ENCODE measurements around the gene PXN.

The PXN gene

GRCh38 chr12:120238217-120238616 lies 27.3 kb downstream of the PXN start (continued):
- TF ChIP-seq INSM2 (tag by site-specific recombination; IDR thresholded peaks at IDR 0.05) (no peak), SP7 (tag by site-specific recombination; IDR thresholded peaks at IDR 0.05) (no peak), ZNF274 (IDR thresholded peaks at IDR 0.05; ENCODE audit: low read length) (no peak), ZNF274 (tag by site-specific recombination; IDR thresholded peaks at IDR 0.05; ENCODE audit: borderline replicate concordance) (no peak), ZSCAN4 (tag by site-specific recombination; IDR thresholded peaks at IDR 0.05) (no peak), ZNF776 (tag by site-specific recombination; IDR thresholded peaks at IDR 0.05; ENCODE audit: borderline replicate concordance) (no peak), ZNF785 (tag by site-specific recombination; IDR thresholded peaks at IDR 0.05) (no peak), ZFP3 (tag by site-specific recombination; IDR thresholded peaks at IDR 0.05; ENCODE audit: low read depth) (no peak), IKZF3 (tag by site-specific recombination; IDR thresholded peaks at IDR 0.05) (no peak), ZNF843 (tag by site-specific recombination; IDR thresholded peaks at IDR 0.05) (no peak), GLIS2 (tag by site-specific recombination; IDR thresholded peaks at IDR 0.05) (no peak)

GRCh38 chr12:120237360-120238171 lies 28.0 kb downstream of the PXN start:
- CTCF ChIA-PET: interaction anchor here (0.6 to 9.3 kb wide), 5 partner anchors 8 to 61 kb away, joined by 3 to 132 read pairs (median 4); partner anchors contain the start of genes PXN and RPLP0
- no peak overlapping the region for H3K27ac ChIP-seq (ENCODE audit: extremely low read depth, low read depth, low read length)
- POLR2A ChIA-PET: interaction anchor here (0.6 to 1.4 kb wide), 3 partner anchors 37 to 54 kb away, joined by 4 to 9 read pairs (median 8); partner anchors contain the start of genes RNU4-2 and RPLP0
- no peaks in the 10 kb centered on the region for H3K9me3 ChIP-seq (ENCODE audit: control insufficient read depth, insufficient read depth, low read depth, low read length)
- peaks cover 13% of the 10 kb centered on the region for H3K4me1 ChIP-seq (ENCODE audit: control insufficient read depth, insufficient read depth, low read length)
- no peaks in the 10 kb centered on the region for H3K36me3 ChIP-seq (ENCODE audit: control insufficient read depth in 2 of 2, insufficient read depth in 1 of 2, low read length in 2 of 2)
- no peak overlapping the region for H3K4me3 ChIP-seq (ENCODE audit: low read depth, low read length)
- TF ChIP-seq ZFP3 (tag by site-specific recombination; IDR thresholded peaks at IDR 0.05; ENCODE audit: low read depth) (no peak), ZNF664 (tag by site-specific recombination; IDR thresholded peaks at IDR 0.05) (no peak), ZNF146 (tag by site-specific recombination; IDR thresholded peaks at IDR 0.05) (no peak), ZNF174 (tag by site-specific recombination; IDR thresholded peaks at IDR 0.05) (no peak), ZNF473 (tag by site-specific recombination; IDR thresholded peaks at IDR 0.05) (no peak), PRDM10 (tag by site-specific recombination; IDR thresholded peaks at IDR 0.05) (no peak), ZNF560 (tag by site-specific recombination; IDR thresholded peaks at IDR 0.05; ENCODE audit: borderline replicate concordance) (no peak)

All from HEK293 (cell line).